Dedifferentiated amniotic fluid mesenchymal stem cell (primary cell): ENCODE measurements around the gene UCHL1.
A peak's percentile ranks its signal among the peaks of the same experiment; 100 is the strongest.
"Not testable (repeated sequence)": the region's sequence is repeated elsewhere in the genome, so short reads cannot be mapped to it uniquely, and the experiment has no call there.

ENCODE experiments used
- DNase-seq: peaks from one replicate; pipeline ENCODE4 v3.0.0-alpha.2; 2016; ENCODE audit errors: extremely low spot score

UCHL1 gene

DNA sequence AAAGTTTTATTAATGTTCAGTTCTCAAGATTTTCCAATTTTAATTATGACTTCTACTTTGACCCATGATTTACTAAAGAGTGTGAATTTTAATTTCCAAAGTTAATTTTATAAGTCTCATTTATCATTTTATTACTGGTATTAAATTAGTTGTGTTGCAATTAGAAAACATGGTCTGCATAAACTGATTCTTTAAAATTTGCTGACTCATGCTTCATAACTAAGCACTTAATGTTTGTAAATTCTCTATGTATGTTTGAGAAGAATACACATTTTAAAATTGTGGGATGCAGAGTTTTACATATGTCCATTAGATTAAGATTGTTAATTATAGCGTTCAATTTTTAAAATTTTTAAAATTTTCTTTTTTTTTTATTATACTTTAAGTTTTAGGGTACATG is 20.2 kb upstream of the UCHL1 start:
- no peak for DNase-seq

GRCh38 chr4:41241919-41242318 is 14.8 kb upstream of the UCHL1 start:
- no peak for DNase-seq

GRCh38 chr4:41245983-41246382 is 10.7 kb upstream of the UCHL1 start:
- no peak for DNase-seq

- peak; percentile 76 for DNase-seq
Measured at GRCh38 chr4:41256131-41256739, 493 bp upstream of the UCHL1 start.

DNA sequence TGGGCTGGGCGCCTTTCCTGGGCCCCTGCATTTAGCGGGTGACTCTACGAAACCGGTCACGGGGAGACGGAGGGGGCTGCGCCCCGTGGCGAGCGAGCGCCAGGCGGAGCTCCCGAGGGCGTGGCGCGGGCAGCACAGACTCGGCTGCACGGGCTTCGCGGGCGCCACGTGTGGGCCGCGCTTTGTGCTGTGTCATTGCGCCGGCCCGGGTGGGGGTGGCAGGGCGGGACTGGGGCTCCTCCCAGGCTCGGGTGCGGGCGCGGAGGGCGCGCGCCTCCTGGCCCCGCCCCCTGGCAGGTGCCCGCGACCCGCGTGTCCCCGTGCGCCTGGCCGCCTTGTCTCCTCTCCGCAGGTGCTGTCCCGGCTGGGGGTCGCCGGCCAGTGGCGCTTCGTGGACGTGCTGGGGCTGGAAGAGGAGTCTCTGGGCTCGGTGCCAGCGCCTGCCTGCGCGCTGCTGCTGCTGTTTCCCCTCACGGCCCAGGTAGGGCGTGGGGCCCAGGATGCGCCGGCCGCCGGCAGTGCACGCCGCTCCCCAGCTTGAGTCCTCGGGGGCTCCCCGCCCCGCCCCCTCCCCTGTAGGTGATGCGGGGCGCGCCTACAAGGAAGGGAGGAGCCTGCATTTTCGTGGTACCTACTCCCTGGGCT is 651 bp downstream of the UCHL1 start:
- DNase-seq, result peak; percentile 68

GRCh38 chr4:41257906-41258305 is 1.2 kb downstream of the UCHL1 start:
- no peak for DNase-seq

GRCh38 chr4:41258783-41259182 is 2.1 kb downstream of the UCHL1 start:
- DNase-seq, result peak; percentile 74

DNA sequence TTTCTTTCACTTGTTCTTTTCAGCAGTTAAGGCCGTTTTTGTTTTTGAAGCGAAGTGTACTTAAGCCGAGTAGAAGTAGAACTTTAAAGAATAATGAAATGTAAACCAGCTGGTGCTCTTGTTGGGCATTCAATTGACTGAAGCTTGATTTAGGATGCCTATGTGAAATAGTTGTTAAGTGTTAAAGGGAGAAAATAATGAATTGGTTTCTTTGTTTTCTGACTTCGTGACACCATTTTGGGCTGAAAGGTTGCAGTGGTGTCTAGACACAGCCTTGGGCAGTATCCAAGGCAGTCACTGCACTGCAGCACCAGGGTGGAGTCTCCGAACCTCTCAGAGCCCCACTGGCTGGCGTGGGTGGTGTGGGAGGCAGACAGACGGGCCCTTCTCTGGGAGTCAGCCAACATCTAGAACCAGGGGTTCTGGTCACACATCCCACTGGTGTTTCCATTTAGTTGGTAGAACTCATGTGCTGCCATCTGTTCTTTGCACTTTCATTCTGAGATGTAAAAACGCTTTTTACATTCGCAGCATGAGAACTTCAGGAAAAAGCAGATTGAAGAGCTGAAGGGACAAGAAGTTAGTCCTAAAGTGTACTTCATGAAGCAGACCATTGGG is 3.5 kb downstream of the UCHL1 start:
- DNase-seq, result no peak

DNA sequence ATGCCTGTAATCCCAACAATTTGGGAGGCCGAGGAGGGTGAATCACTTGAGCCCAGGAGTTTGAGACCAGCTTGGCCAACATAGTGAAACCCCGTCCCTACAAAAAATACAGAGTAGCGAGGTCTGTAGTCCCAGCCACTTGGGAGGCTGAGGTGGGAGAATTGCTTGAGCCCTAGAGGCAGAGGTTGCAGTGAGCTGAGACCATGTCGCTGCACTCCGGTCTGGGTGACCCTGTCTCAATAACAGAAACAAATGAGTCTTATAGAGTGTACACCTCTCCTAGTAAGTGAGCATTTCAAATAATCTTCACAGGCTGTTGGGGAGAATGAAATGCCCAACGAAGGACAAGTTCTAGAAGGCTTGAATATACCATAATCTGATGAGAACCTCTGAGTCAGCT is 5.5 kb downstream of the UCHL1 start:
- DNase-seq, result no peak

DNA sequence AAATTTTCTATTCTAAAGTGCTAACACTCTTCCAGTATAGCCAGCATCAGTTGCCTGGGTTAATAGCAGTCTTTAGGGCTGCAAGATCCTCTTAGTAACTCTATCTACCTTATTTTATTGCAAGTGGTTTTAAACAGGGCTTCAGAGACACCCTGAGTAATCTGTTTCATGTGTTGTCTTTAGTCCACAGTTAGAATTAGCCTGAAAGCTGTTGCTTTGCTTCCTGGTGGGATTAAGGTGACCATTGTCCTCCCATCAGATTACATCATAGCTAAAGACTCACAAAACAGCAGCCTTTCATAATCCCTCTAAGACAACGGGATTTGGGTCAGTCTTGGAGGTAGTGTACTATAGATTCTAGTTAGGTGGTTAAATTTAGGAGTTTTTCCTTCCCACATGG is 7.5 kb downstream of the UCHL1 start:
- DNase-seq, result no peak

DNA sequence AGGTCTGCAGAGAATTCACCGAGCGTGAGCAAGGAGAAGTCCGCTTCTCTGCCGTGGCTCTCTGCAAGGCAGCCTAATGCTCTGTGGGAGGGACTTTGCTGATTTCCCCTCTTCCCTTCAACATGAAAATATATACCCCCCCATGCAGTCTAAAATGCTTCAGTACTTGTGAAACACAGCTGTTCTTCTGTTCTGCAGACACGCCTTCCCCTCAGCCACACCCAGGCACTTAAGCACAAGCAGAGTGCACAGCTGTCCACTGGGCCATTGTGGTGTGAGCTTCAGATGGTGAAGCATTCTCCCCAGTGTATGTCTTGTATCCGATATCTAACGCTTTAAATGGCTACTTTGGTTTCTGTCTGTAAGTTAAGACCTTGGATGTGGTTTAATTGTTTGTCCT is 11.3 kb downstream of the UCHL1 start:
- DNase-seq, result no peak

DNA sequence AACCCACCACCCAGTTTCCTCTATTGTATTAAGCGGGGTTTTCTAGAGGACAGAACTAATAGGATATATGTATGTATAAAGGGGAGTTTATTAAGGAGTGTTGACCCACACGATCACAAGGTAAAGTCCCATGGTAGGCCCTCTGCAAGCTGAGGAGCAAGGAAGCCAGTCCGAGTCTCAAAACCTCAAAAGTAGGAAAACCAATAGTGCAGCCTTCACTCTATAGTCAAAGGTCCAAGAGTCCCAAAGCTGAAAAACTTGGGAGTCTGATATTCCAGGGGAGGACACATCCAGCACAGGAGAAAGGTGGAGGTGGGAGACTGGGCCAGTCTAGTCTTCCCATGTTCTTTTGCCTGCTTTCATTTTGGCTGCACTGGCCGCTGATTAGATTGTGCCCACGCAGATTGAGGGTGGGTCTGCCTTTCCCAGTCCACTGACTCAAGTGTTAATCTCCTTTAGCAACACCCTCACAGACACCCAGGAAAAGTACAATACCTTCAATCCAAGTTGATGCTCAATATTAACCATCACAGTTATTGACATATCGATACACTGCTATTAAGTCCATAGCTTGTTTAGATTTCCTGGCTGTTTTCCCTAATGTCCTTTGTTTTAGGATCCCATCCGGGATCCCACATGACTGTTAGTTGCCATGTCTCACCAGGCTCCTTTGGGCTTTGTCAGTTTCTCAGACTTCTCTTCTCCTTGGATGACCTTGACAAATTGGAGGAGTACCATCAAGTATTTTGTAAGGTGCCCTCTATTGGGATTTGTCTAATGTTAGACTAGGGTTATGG is 12.2 kb downstream of the UCHL1 start:
- DNase-seq, result no peak

- DNase-seq, result no peak
Measured at GRCh38 chr4:41269682-41270081, 13.0 kb downstream of the UCHL1 start.

- not testable (repeated sequence) for DNase-seq
Measured at GRCh38 chr4:41275931-41276330, 19.2 kb downstream of the UCHL1 start.

- DNase-seq, result no peak
Measured at GRCh38 chr4:41280010-41280409, 23.3 kb downstream of the UCHL1 start.

GRCh38 chr4:41281038-41281634 is 24.4 kb downstream of the UCHL1 start:
- peak; percentile 88 for DNase-seq

GRCh38 chr4:41282366-41282765 is 25.6 kb downstream of the UCHL1 start:
- no peak for DNase-seq

DNA sequence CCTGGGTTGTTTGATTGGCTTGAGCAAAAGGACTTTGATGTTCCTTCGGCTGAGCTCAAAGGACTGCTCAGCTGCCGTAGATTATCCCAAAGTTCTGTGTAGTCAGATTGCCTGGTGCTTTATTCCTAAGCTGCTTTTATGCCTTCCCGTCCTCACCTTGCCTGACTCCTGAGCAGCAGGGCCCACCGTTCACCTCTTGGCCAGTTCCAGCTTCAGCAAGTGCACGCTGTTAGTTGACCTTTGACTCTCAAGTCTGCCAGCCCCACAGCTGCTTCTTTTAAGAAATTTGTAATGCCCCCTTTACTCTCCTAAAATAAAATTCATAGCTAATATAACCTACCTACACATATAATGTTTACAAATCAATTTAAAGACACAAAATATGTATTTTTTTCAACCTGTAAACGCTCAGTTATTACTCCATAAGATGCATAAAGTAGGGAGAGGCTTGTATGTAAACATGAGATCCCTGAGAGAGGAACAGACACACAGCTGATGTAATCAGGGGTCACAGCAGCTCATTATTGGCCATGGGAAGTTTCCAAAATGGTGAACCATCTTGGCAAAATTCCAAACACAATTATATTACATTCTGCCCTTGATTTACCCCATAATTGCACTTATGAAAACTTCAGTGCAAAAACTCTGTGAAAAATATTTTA is 28.6 kb downstream of the UCHL1 start:
- DNase-seq, result no peak

DNA sequence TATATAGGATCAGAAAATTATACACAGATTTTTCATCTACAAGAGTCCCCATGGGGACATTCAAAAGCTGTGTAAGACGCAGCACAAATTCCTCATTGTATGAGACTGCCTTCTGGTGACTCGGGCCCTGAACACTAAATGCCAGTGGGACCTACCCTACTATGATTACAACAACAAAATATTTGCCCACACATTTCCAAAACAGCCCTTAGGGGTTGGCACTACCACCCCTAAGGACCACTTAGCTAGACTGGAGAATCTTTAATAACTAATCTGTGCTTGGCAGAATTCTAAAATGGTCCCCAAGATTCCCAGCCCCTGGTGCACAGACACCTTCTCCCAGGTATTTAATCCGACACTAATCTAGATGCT is 29.1 kb downstream of the UCHL1 start:
- no peak for DNase-seq

DNA sequence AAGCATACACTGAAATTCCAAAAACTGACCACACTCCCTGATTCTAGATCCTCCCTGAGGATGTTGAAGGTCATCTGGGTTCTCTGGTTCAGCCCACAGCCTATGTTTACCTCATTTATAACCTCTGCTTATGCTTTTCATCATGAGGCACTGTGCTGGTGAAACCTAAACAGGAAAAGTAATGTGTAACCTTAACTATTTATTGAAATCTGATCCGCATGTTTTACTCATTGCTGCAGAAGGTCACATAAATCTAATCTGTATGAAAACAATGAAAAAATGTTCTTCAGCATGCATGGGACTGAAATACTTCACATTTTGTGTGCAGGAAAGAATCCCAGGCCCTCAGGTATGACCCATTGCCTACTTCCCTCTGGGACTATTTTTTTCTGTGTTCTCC is 30.3 kb downstream of the UCHL1 start:
- no peak for DNase-seq

DNA sequence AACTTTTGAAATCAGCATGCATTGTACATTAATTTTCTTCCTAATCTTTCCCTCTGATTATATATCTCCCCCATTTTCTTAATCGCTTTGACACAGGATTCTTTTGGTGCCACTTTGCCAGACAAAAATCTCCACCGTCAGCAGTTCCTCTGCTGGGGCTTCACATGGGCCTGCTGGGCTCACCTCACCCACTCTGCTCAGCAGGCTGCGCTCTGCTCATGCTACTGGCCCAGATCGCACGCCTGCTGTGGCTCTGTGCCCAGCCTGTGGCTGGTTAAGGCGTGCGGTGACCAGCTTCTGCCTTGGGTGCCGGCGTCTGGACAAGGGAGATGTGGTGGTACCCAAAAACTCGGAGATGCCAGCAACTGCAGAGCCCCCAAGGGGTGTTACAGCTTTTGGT is 31.1 kb downstream of the UCHL1 start:
- DNase-seq, result no peak

GRCh38 chr4:41288254-41288653 is 31.5 kb downstream of the UCHL1 start:
- no peak for DNase-seq
